HG03460 (cell line): ENCODE results near the gene NRG2.
A peak's percentile ranks its signal among the peaks of the same experiment; 100 is the strongest.

Experiments used
- ATAC-seq: cut with Tn5 transposase; IDR thresholded peaks from one replicate; pipeline ENCODE4 v1.9.1; 2021; ENCODE audit not compliant: unreplicated experiment

NRG2 gene

DNA sequence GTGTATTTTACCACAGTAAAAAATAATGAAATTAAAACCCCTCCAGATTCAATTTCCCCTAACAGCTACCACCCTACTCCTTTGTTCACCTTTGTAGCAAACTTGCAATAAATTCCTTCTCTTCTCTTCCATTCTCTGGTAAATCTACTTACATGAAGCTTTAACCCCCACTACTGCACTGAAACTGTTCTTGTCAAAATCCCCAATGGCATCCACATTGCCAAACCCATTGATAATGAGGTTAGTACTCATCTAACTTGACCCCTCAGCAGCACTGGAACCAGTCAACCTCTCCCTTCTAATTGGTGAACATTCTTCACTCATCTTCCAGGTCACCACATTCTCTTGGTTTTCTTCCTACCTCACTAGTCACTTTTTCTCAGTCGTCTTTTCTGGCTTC is 29.6 kb downstream of the NRG2 start:
- ATAC-seq: no peak

DNA sequence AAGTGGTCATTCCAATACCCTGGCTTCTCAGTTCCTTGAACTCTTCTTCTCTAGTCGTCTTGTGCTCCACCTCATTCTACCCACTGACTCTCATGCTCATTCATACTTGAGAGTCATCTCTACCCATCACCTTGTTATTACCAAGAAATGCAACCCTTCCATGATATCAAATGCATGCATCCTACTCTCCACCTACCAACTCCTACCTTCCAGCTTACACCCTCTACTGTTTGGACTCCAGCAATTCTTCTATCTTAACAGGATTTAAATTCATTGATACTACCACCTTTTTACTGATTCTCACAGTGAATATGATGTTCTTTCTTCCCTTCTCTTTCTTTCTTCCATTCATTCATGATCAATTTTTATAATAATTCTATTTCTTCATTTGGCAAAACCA is 30.7 kb downstream of the NRG2 start:
- no peak for ATAC-seq

- ATAC-seq: peak; percentile 89
Observed at GRCh38 chr5:140011297-140011802, 31.7 kb downstream of the NRG2 start.

- ATAC-seq: no peak
Observed at GRCh38 chr5:140010798-140011197, 32.3 kb downstream of the NRG2 start.

- no peak for ATAC-seq
Observed at GRCh38 chr5:140007311-140007710, 35.8 kb downstream of the NRG2 start.

DNA sequence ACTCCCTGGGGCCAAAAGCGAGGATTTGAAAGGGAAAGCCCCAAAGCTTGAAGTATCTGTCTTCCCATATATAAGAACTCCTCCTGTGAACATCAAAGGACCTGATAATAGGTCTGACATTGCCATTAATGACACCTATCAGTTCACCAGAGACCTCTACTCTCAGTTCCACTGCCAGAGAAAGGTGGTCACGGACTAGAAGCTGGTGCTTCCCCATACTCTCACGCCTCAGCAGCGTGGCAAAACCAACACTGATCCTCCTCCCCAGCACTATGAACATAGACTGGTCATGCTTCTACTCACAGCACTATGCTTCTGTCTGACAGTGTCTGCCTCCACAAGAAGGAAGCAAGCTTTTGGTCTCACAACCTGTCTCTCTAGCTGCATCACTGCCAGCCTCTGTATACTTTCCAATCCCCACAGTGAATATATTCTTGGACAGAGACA is 37.9 kb downstream of the NRG2 start:
- ATAC-seq: peak; percentile 97

- no peak for ATAC-seq
Observed at GRCh38 chr5:140004174-140004573, 38.9 kb downstream of the NRG2 start.

GRCh38 chr5:140003519-140003918 is 39.6 kb downstream of the NRG2 start:
- ATAC-seq: no peak

DNA sequence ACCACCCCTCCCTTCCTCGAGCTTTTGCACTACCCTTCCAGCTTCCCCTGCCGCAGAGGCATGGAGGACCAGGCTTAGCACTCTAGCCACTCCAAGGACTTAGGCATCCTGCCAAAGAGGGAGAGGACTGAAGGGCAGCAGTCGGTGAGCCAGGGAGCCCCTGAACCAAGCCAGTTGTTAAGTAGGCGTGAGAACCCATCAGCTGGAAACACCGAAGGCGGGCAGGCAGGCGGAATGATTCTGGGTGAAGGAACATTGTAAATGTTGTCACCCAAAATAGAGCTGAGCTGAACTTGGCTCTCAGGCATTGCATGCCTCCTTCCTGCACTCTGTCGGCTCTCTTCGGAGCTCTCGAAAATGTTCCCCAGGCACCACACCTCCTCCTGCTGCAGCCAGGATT is 42.8 kb downstream of the NRG2 start:
- ATAC-seq: no peak

GRCh38 chr5:139998837-139999236 is 44.3 kb downstream of the NRG2 start:
- ATAC-seq: no peak

- no peak for ATAC-seq
Observed at GRCh38 chr5:139997276-139997675, 45.8 kb downstream of the NRG2 start.

DNA sequence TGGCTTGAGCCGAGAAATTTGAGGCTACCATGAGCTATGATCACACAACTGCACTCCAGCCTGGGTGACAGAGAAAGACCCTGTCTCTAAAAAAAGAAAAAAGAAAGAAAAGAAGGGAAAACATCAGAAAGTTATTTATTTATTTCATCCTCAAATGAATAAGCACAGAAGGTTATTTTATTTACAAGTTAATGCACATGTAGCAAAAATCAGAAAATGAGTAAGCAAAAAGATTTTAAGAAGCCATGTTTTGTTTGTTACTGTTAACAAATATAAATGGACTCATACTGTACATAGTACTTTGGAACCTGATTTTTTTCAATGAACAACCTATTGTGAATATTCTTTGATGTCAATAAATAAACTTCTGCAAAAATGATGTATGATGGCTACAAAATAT is 47.2 kb downstream of the NRG2 start:
- no peak for ATAC-seq

GRCh38 chr5:139994234-139994633 is 48.9 kb downstream of the NRG2 start:
- ATAC-seq: no peak

DNA sequence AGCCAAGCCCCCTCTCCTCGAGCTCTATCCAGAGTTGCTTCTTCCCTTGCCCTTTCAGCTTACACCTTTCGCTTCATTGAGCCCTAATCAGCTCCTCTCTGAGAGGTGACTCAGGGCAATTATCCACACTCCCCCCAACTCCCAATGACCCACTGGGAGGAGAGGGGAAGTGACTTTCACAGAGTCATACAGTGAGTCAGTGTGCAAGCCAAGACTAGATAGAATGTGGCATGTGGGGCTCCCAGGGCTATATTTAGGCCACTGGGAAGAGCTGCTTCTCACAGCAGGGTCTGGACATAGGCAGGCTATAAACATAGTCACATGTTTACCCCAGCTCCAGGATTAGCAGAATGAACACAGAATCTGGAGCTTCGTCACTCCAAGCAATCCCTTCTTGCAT is 57.4 kb downstream of the NRG2 start:
- ATAC-seq: no peak

GRCh38 chr5:139985290-139985689 is 57.8 kb downstream of the NRG2 start:
- ATAC-seq: no peak

DNA sequence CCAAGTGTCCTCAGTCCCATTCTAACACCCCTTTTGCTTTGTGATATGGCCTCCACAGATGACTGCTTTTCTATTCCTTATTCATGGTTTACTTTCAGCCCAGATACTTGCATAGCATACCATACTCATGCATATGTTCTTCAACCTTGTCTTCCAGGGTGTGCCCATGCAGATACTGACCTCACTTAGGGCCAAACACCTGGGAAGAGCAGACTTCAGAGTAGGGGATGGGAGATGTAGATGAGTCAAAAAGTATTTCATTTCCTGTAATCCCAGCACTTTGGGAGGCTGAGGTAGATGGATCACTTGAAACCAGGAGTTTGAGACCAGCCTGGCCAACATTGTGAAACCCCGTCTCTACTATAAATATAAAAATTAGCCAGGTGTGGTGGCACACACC is 58.3 kb downstream of the NRG2 start:
- ATAC-seq: no peak

- ATAC-seq: no peak
Observed at GRCh38 chr5:139982975-139983240, 60.2 kb downstream of the NRG2 start.

GRCh38 chr5:139982157-139982974 is 60.7 kb downstream of the NRG2 start:
- ATAC-seq: no peak

- no peak for ATAC-seq
Observed at GRCh38 chr5:139980765-139981164, 62.3 kb downstream of the NRG2 start.

GRCh38 chr5:139979943-139980342 is 63.2 kb downstream of the NRG2 start:
- ATAC-seq: no peak

- ATAC-seq: no peak
Observed at GRCh38 chr5:139979518-139979917, 63.6 kb downstream of the NRG2 start.

DNA sequence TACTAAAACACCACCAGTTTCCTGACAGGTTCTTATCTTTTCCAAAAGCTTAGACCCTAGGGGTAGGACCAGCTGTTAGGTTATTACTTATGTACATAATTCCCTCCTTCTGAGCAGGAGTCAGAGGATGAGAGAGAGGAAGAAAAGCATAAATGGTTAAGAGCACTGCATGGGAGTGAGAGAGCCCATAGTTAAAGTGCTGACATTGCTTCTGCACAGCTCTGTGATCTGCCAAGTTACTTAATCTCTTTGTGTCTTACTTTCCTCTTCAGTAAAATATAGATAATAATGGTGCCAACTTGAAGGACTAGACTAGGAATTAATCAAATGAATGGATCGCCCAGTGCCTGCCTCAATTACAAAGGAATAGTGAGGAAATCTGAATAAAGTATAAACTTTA is 66.4 kb downstream of the NRG2 start:
- no peak for ATAC-seq

DNA sequence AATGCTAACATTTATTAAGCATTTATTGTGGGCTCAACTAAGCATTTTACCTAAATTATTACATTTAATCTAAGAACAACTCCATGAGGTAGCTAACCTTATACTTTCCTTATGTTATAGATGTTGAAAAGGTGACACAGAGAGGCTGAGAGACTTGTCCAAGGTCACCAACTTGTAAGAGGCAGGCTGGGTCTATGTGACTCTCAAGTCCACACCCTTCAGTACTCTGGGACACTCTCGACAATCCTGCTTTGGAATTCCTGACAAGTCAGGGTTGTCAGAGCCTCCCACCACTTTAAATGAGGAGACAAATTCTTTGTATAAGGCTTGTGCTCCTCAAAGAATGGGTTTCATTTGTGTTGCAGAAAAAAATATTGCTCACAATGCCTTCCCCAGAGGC is 67.2 kb downstream of the NRG2 start:
- no peak for ATAC-seq
